HG03097 (cell line): ENCODE measurements around the gene ANKRD33.

Source experiments
- ATAC-seq: cut with Tn5 transposase; IDR thresholded peaks from one replicate; pipeline ENCODE4 v1.9.1; 2021; ENCODE audit not compliant: unreplicated experiment, low FRiP score

Gene ANKRD33

GRCh38 chr12:51900323-51900889 lies 12.5 kb downstream of the ANKRD33 start:
- ATAC-seq, result no peak

- no peak for ATAC-seq
Measured at GRCh38 chr12:51901121-51901817, 13.4 kb downstream of the ANKRD33 start.

- ATAC-seq, result no peak
Measured at GRCh38 chr12:51901881-51902280, 14.0 kb downstream of the ANKRD33 start.

- no peak for ATAC-seq
Measured at GRCh38 chr12:51904951-51905470, 17.1 kb downstream of the ANKRD33 start.

- ATAC-seq, result no peak
Measured at GRCh38 chr12:51905471-51906429, 17.8 kb downstream of the ANKRD33 start.

GRCh38 chr12:51906430-51907082 lies 18.7 kb downstream of the ANKRD33 start:
- no peak for ATAC-seq

- ATAC-seq, result no peak
Measured at GRCh38 chr12:51907083-51907855, 19.4 kb downstream of the ANKRD33 start, which contains the start of gene ACVRL1. Gene ACVRL1, plus strand, starts transcription at chr12:51907504. Its CDS starts 4,971 bp downstream, at chr12:51912475.

- no peak for ATAC-seq
Measured at GRCh38 chr12:51907856-51908425, 20.0 kb downstream of the ANKRD33 start.

GRCh38 chr12:51908876-51909592 lies 21.1 kb downstream of the ANKRD33 start:
- no peak for ATAC-seq

- ATAC-seq, result no peak
Measured at GRCh38 chr12:51910168-51910567, 22.3 kb downstream of the ANKRD33 start.

- ATAC-seq, result no peak
Measured at GRCh38 chr12:51910691-51911090, 22.8 kb downstream of the ANKRD33 start.

GRCh38 chr12:51911307-51911706 lies 23.4 kb downstream of the ANKRD33 start:
- ATAC-seq, result no peak

- ATAC-seq, result no peak
Measured at GRCh38 chr12:51911788-51912711, 24.1 kb downstream of the ANKRD33 start.

- no peak for ATAC-seq
Measured at GRCh38 chr12:51913071-51914033, 25.4 kb downstream of the ANKRD33 start.

- ATAC-seq, result no peak
Measured at GRCh38 chr12:51914034-51914923, 26.4 kb downstream of the ANKRD33 start.
